ENCODE results near the gene RNF44.

Gene RNF44

GRCh38 chr5:176536902-176537553, at the start of gene RNF44:
RNF44 (minus strand) TSS chr5:176537402; CDS start chr5:176532472, 4,930 bp downstream.
- POLR2A ChIA-PET: interaction anchor here (1.1 to 2.1 kb wide), 3 partner anchors 13 to 110 kb away, joined by 4 to 9 read pairs (median 4); partner anchors contain the start of genes FAF2 and TSPAN17
- CTCF ChIA-PET: interaction anchor here (0.6 to 1.6 kb wide), 4 partner anchors 14 to 121 kb away, joined by 3 to 5 read pairs (median 4); partner anchors contain the start of gene FAF2
- peak; percentile 92 for DNase-seq (ENCODE audit: extremely low spot score)
- TF ChIP-seq CTCF (IDR thresholded peaks at IDR 0.05; ENCODE audit: control extremely low read depth, extremely low read depth, low read depth, missing control alignments): no peak

DNA sequence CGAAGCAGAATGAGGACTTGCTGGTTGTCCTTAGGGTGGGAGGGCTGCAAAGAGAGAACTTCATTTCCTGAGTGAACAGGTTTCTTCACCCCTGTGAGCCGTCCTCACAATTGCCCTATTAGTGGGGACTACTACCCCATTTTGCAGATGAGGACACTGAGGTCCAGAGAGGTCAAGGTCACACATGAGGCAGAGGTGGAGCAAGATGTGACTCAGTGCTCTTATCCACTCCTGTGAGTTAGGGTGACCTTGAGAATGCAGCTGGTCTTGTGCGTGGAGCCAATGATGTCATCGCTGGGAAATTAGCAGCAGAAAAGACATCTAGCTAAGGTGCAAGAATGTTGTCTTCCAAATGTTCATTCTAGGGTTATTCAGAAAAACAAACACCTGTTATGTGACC, 45.9 kb upstream of the RNF44 start:
- no peak for TF ChIP-seq CTCF (IDR thresholded peaks at IDR 0.05; ENCODE audit: control extremely low read depth, extremely low read depth, low read depth, missing control alignments)
- ChIA-PET CTCF (interaction anchor here (1.8 kb wide), 1 partner anchor 9 kb away, joined by 10 read pairs; no protein-coding TSS in a partner anchor), POLR2A (no interaction called here)
- no peak for DNase-seq (ENCODE audit: extremely low spot score)

DNA sequence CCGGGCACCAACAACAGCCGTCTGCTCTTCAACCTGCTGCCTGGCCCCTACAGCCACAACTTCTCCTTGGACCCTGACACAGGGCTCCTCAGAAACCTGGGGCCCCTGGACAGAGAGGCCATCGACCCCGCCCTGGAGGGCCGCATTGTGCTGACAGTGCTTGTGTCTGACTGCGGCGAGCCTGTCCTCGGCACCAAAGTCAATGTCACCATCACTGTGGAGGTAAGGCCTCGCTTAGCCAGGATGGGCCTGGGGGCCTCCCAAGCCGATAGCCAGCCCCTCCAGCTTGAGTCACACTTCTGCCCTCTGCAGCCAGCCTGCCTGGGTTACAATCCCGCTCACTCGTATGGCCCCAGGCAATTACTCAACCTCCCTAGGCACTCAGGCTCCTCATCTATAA, 44.2 kb upstream of the RNF44 start:
- no peak for TF ChIP-seq CTCF (IDR thresholded peaks at IDR 0.05; ENCODE audit: control extremely low read depth, extremely low read depth, low read depth, missing control alignments)
- no peak for DNase-seq (ENCODE audit: extremely low spot score)
- ChIA-PET CTCF (no interaction called here), POLR2A (no interaction called here)

DNA sequence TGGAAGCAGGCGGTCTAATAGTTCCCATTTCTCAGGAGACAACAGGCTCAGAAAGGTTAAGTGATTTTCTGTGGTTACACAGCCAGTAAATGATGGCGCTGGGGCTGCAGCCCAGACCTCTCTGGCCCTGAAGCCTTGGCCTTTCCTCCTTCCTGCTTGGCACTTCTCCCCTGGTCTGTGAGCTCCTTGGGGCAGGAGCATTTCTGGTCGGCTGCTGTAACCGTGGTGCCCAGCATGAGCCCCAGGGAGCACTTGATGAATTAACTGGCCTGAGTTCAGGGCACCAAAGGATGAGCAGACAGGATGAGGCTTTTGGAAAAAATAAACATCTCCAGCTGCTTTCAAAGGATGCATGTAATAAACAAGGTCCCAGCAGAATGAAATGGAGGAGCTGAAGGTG, 42.1 kb upstream of the RNF44 start:
- POLR2A ChIA-PET: no interaction called here
- CTCF ChIA-PET: interaction anchor here (0.8 to 2.5 kb wide), 4 partner anchors 9 to 164 kb away, joined by 4 to 13 read pairs (median 4); partner anchors contain the start of gene CLTB
- no peak for DNase-seq (ENCODE audit: extremely low spot score)
- no peak for TF ChIP-seq CTCF (IDR thresholded peaks at IDR 0.05; ENCODE audit: control extremely low read depth, extremely low read depth, low read depth, missing control alignments)

GRCh38 chr5:176578391-176578808, 41.2 kb upstream of the RNF44 start:
- peak; percentile 27 for TF ChIP-seq CTCF (IDR thresholded peaks at IDR 0.05; ENCODE audit: control extremely low read depth, extremely low read depth, low read depth, missing control alignments)
- ChIA-PET POLR2A (no interaction called here), CTCF (interaction anchor here (0.8 to 2.5 kb wide), 10 partner anchors 8 to 409 kb away, joined by 3 to 13 read pairs (median 4); partner anchors contain the start of genes CLTB and TSPAN17)
- DNase-seq (ENCODE audit: extremely low spot score): peak; percentile 65

DNA sequence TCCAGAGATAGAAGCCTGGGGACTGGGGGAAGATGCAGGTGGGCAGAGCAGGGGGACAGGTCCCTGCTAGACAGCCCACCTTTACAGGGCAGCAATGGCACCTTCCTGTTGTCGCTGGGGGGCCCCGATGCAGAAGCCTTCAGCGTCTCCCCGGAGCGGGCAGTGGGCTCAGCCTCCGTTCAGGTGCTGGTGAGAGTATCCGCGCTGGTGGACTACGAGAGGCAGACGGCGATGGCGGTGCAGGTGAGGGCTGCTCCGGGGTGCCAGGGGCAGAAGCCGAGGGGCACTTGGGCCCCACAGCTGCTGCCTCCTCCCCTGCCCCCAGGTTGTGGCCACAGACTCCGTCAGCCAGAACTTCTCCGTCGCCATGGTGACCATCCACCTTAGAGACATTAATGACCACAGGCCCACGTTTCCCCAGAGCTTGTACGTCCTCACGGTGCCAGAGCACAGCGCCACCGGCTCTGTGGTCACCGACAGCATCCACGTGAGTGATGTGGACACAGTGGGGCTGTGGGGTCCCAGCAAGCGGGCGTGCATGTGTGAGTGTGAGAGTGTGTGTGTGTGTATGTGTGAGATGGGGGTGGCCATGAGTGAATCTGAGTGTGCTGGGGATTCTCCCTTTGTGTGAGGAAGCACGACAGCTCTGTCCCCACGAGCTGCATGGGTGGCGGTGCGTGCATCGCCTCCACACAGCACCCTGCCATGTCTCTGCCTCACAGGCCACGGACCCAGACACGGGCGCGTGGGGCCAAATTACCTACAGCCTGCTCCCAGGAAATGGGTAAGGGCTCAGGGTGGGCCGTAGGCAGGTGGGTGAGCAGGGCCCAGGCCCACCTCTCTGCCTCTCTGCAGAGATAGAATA, 40.3 kb upstream of the RNF44 start:
- ChIA-PET CTCF (interaction anchor here (0.8 to 2.5 kb wide), 7 partner anchors 10 to 162 kb away, joined by 3 to 13 read pairs (median 4); partner anchors contain the start of gene CLTB), POLR2A (no interaction called here)
- no peak for TF ChIP-seq CTCF (IDR thresholded peaks at IDR 0.05; ENCODE audit: control extremely low read depth, extremely low read depth, low read depth, missing control alignments)
- no peak for DNase-seq (ENCODE audit: extremely low spot score)
